ENCODE measurements around the gene PIGQ. TPM values are rescaled to one million over a fixed set of nuclear protein-coding genes. Genes with fewer than 3 reads are reported as not detected.

PIGQ gene
- total RNA-seq: 34.1 to 57.1 TPM (median 37.3 TPM) in 3 replicates
- long read RNA-seq, transcript PIGQ-201 (10 exons, 2,846 nt): minor isoform, 17 of 79 reads
- long read RNA-seq, transcript PIGQ-203 (11 exons, 3,006 nt): major isoform, 33 of 79 reads
- long read RNA-seq, partial matches to known transcripts: 7 of 79 reads
- long read RNA-seq, other reads (novel, unspliced or antisense): 20 of 79 reads

- Mint-ChIP-seq H3K4me1 (ENCODE audit: low read depth) (peaks cover 27% of the 10 kb centered on the region), H3K36me3 (ENCODE audit: low read depth) (no peaks in the 10 kb centered on the region), H3K27ac (ENCODE audit: unreplicated experiment) (peak within 1 kb of the TSS; percentile 87), H3K9me3 (ENCODE audit: low read depth) (no peaks in the 10 kb centered on the region), H3K4me3 (ENCODE audit: unreplicated experiment) (peak within 1 kb of the TSS; percentile 80), H3K27me3 (ENCODE audit: low read depth) (no peaks in the 10 kb centered on the region)
- no peak for DNase-seq (ENCODE audit: low spot score)
- TF ChIP-seq CTCF (IDR thresholded peaks at IDR 0.05): no peak
These were observed at the start of gene PIGQ for GRCh38 chr16:569445-570254. TSS of gene PIGQ (plus strand) at chr16:569968. CDS start at chr16:574075, 4,107 bp downstream.

GRCh38 chr16:520847-521246 lies 48.9 kb upstream of the PIGQ start:
- DNase-seq (ENCODE audit: low spot score): no peak
- no peaks in the 10 kb centered on the region for H3K9me3 Mint-ChIP-seq (ENCODE audit: low read depth)
- peaks cover 14% of the 10 kb centered on the region for H3K4me1 Mint-ChIP-seq (ENCODE audit: low read depth)
- H3K4me3 Mint-ChIP-seq (ENCODE audit: unreplicated experiment): no peak overlapping the region
- peaks cover 7% of the 10 kb centered on the region for H3K36me3 Mint-ChIP-seq (ENCODE audit: low read depth)
- no peak for TF ChIP-seq CTCF (IDR thresholded peaks at IDR 0.05)
- no peak overlapping the region for H3K27ac Mint-ChIP-seq (ENCODE audit: unreplicated experiment)
- no peaks in the 10 kb centered on the region for H3K27me3 Mint-ChIP-seq (ENCODE audit: low read depth)

- Mint-ChIP-seq H3K9me3 (ENCODE audit: low read depth) (no peaks in the 10 kb centered on the region), H3K27ac (ENCODE audit: unreplicated experiment) (no peak overlapping the region), H3K4me3 (ENCODE audit: unreplicated experiment) (no peak overlapping the region), H3K27me3 (ENCODE audit: low read depth) (no peaks in the 10 kb centered on the region), H3K36me3 (ENCODE audit: low read depth) (peaks cover 5% of the 10 kb centered on the region), H3K4me1 (ENCODE audit: low read depth) (peaks cover 22% of the 10 kb centered on the region)
- DNase-seq (ENCODE audit: low spot score): no peak
- no peak for TF ChIP-seq CTCF (IDR thresholded peaks at IDR 0.05)
These were observed 48.2 kb upstream of the PIGQ start for GRCh38 chr16:521381-522210.

GRCh38 chr16:522320-523096 lies 47.3 kb upstream of the PIGQ start:
- H3K36me3 Mint-ChIP-seq (ENCODE audit: low read depth): peaks cover 5% of the 10 kb centered on the region
- no peak for DNase-seq (ENCODE audit: low spot score)

More at GRCh38 chr16:522320-523096, 47.3 kb upstream of the PIGQ start:
- Mint-ChIP-seq H3K9me3 (ENCODE audit: low read depth) (no peaks in the 10 kb centered on the region), H3K27me3 (ENCODE audit: low read depth) (no peaks in the 10 kb centered on the region), H3K4me3 (ENCODE audit: unreplicated experiment) (no peak overlapping the region), H3K27ac (ENCODE audit: unreplicated experiment) (peak overlapping the region; percentile 8), H3K4me1 (ENCODE audit: low read depth) (peaks cover 23% of the 10 kb centered on the region)
- TF ChIP-seq CTCF (IDR thresholded peaks at IDR 0.05): no peak
